ENCODE results near the gene PKN3. TPM values are rescaled to one million over a fixed set of nuclear protein-coding genes. Genes with fewer than 3 reads are reported as not detected.

The PKN3 gene
- polyA plus RNA-seq, 1 donor from 2014 or later, result 0.06 TPM

DNA sequence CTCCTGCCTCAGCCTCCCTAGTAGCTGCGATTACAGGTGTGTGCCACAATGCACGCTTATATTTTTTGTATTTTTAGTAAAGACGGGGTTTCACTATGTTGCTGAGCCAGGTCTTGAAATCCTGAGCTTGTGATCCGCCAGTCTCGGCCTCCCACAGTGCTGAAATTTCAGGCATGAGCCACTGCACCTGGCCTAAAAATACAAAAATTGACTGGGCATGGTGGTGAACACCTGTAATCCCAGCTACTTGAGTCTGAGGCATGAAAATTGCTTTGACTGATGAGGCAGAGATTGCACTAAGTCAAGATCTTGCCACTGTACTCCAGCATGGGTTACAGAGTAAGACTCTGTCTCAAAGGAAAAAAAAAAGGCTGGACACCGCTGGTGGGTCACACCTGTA lies 32.5 kb upstream of the PKN3 start:
- Histone ChIP-seq H3F3A (ENCODE audit: insufficient read depth, low read length, poor library complexity, severe bottlenecking) (no peaks in the 10 kb centered on the region), H3K27ac (ENCODE audit: low read length) (no peak overlapping the region), H3K4me3 (ENCODE audit: low read length) (no peak overlapping the region), H3K36me3 (ENCODE audit: insufficient read depth, low read length) (no peaks in the 10 kb centered on the region), H3K4me2 (ENCODE audit: low read length) (no peak overlapping the region), H2AFZ (ENCODE audit: low read depth, low read length) (no peak overlapping the region), H3K9ac (ENCODE audit: low read length) (no peak overlapping the region), H3K79me2 (replicated peaks; ENCODE audit: insufficient read depth, low read length) (no peaks in the 10 kb centered on the region), H3K9me3 (ENCODE audit: low read length) (no peaks in the 10 kb centered on the region), H3K27me3 (ENCODE audit: insufficient read depth, low read depth, low read length) (no peaks in the 10 kb centered on the region), H3K9me2 (ENCODE audit: insufficient read depth, low read length) (no peaks in the 10 kb centered on the region), H4K20me1 (ENCODE audit: insufficient read depth) (no peaks in the 10 kb centered on the region)
- TF ChIP-seq, protein P1, sequence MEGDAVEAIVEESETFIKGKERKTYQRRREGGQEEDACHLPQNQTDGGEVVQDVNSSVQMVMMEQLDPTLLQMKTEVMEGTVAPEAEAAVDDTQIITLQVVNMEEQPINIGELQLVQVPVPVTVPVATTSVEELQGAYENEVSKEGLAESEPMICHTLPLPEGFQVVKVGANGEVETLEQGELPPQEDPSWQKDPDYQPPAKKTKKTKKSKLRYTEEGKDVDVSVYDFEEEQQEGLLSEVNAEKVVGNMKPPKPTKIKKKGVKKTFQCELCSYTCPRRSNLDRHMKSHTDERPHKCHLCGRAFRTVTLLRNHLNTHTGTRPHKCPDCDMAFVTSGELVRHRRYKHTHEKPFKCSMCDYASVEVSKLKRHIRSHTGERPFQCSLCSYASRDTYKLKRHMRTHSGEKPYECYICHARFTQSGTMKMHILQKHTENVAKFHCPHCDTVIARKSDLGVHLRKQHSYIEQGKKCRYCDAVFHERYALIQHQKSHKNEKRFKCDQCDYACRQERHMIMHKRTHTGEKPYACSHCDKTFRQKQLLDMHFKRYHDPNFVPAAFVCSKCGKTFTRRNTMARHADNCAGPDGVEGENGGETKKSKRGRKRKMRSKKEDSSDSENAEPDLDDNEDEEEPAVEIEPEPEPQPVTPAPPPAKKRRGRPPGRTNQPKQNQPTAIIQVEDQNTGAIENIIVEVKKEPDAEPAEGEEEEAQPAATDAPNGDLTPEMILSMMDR (IDR thresholded peaks at IDR 0.05; ENCODE audit: poor library complexity, severe bottlenecking), result no peak
- no peak for TF ChIP-seq MXI1 (conservative IDR thresholded peaks at IDR 0.05; ENCODE audit: poor library complexity, severe bottlenecking)
- no peak for TF ChIP-seq TAF1 (IDR thresholded peaks at IDR 0.05; ENCODE audit: low read depth)
- TF ChIP-seq SMC3 (conservative IDR thresholded peaks at IDR 0.05; ENCODE audit: poor library complexity), result no peak
- no peak for TF ChIP-seq POLR2AphosphoS5 (IDR thresholded peaks at IDR 0.05)
- TF ChIP-seq EZH2 (IDR thresholded peaks at IDR 0.05; ENCODE audit: borderline replicate concordance, insufficient read depth, low read length, poor library complexity, severe bottlenecking), result no peak
- TF ChIP-seq, protein P2, sequence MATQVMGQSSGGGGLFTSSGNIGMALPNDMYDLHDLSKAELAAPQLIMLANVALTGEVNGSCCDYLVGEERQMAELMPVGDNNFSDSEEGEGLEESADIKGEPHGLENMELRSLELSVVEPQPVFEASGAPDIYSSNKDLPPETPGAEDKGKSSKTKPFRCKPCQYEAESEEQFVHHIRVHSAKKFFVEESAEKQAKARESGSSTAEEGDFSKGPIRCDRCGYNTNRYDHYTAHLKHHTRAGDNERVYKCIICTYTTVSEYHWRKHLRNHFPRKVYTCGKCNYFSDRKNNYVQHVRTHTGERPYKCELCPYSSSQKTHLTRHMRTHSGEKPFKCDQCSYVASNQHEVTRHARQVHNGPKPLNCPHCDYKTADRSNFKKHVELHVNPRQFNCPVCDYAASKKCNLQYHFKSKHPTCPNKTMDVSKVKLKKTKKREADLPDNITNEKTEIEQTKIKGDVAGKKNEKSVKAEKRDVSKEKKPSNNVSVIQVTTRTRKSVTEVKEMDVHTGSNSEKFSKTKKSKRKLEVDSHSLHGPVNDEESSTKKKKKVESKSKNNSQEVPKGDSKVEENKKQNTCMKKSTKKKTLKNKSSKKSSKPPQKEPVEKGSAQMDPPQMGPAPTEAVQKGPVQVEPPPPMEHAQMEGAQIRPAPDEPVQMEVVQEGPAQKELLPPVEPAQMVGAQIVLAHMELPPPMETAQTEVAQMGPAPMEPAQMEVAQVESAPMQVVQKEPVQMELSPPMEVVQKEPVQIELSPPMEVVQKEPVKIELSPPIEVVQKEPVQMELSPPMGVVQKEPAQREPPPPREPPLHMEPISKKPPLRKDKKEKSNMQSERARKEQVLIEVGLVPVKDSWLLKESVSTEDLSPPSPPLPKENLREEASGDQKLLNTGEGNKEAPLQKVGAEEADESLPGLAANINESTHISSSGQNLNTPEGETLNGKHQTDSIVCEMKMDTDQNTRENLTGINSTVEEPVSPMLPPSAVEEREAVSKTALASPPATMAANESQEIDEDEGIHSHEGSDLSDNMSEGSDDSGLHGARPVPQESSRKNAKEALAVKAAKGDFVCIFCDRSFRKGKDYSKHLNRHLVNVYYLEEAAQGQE (IDR thresholded peaks at IDR 0.05; ENCODE audit: borderline replicate concordance), result no peak
- no peak for TF ChIP-seq RAD21 (conservative IDR thresholded peaks at IDR 0.05)
- TF ChIP-seq EP300 (conservative IDR thresholded peaks at IDR 0.05; ENCODE audit: poor library complexity, severe bottlenecking), result no peak

GRCh38 chr9:128675382-128675781 lies 26.9 kb upstream of the PKN3 start:
- H2AFZ ChIP-seq (ENCODE audit: low read depth, low read length), result no peak overlapping the region
- no peaks in the 10 kb centered on the region for H3K27me3 ChIP-seq (ENCODE audit: insufficient read depth, low read depth, low read length)
- H4K20me1 ChIP-seq (ENCODE audit: insufficient read depth), result no peaks in the 10 kb centered on the region
- no peaks in the 10 kb centered on the region for H3K9me3 ChIP-seq (ENCODE audit: low read length)
- no peak overlapping the region for H3K4me3 ChIP-seq (ENCODE audit: low read length)
- TF ChIP-seq EP300 (conservative IDR thresholded peaks at IDR 0.05; ENCODE audit: poor library complexity, severe bottlenecking) (no peak), EZH2 (IDR thresholded peaks at IDR 0.05; ENCODE audit: borderline replicate concordance, insufficient read depth, low read length, poor library complexity, severe bottlenecking) (no peak), TAF1 (IDR thresholded peaks at IDR 0.05; ENCODE audit: low read depth) (no peak), POLR2AphosphoS5 (IDR thresholded peaks at IDR 0.05) (no peak)
- TF ChIP-seq, protein P2 (IDR thresholded peaks at IDR 0.05; ENCODE audit: borderline replicate concordance), result no peak
- no peaks in the 10 kb centered on the region for H3K79me2 ChIP-seq (replicated peaks; ENCODE audit: insufficient read depth, low read length)
- H3K4me2 ChIP-seq (ENCODE audit: low read length), result no peak overlapping the region
- H3K9me2 ChIP-seq (ENCODE audit: insufficient read depth, low read length), result no peaks in the 10 kb centered on the region
- no peaks in the 10 kb centered on the region for H3K36me3 ChIP-seq (ENCODE audit: insufficient read depth, low read length)
- no peak overlapping the region for H3K9ac ChIP-seq (ENCODE audit: low read length)
- H3K27ac ChIP-seq (ENCODE audit: low read length), result no peak overlapping the region
- H3F3A ChIP-seq (ENCODE audit: insufficient read depth, low read length, poor library complexity, severe bottlenecking), result no peaks in the 10 kb centered on the region
